D721Med (cell line): ENCODE data around the gene STXBP5L.

ENCODE experiments used
- DNase-seq: peaks from one replicate; pipeline ENCODE4 v3.0.0; 2011; ENCODE audit warnings: low spot score; ENCODE audit not compliant: insufficient read length
- FAIRE-seq: peaks from 2 replicates; lab custom pipeline; 2011; peaks lifted over from hg19 to GRCh38; lab: Jason Lieb, UNC
- TF ChIP-seq, protein P1 (sequence below): IDR thresholded peaks from 2 replicates; pipeline ENCODE4 v1.5.1; 2012; ENCODE audit warnings: mild to moderate bottlenecking, control low read depth; ENCODE audit not compliant: insufficient read depth; ENCODE audit errors: missing control alignments

Gene STXBP5L

DNA sequence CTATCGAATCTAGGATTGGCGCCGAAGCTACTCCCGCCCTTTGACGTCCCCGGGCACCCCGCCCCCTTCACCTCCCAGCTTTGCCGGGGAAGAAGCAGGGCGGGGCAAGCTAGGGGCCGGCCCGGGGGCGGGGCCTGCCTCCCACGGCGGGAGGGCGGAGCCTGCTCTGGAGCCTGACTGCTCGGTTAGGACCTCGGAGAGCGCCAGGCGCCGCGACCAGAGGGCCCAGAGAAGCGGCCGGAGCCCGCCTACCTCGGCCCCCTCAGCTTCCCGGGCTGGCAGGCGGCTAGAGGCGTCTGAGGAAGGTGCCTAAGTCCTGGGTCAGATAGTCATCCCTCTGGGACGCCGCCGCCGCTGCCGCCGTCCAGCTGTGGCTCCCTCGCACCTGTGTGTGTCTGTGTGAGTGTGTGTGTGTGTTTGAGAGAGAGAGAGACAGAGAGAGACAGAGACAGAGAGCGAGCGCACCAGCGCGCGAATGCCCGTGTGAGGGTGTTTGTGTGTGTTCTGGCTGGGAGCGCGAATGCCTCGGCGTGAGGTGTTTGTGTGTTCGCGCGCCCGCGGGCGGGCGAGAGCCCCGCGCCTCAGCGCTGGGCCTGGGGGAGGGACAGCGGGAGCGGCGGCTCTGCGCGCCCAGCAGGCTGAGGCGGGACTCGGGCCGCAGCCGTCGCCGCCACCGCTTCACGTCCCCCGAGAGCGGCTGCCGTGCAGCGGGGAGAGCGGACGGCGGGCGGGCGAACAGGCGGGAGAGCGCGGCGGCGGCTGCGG, at the start of gene STXBP5L:
Gene STXBP5L (plus strand): TSS at position 176 of the 765 bp plus-strand sequence. CDS start 1,374 bp downstream, outside the sequence.
- no peak for FAIRE-seq
- DNase-seq = peak; percentile 26
- TF ChIP-seq, protein P1, sequence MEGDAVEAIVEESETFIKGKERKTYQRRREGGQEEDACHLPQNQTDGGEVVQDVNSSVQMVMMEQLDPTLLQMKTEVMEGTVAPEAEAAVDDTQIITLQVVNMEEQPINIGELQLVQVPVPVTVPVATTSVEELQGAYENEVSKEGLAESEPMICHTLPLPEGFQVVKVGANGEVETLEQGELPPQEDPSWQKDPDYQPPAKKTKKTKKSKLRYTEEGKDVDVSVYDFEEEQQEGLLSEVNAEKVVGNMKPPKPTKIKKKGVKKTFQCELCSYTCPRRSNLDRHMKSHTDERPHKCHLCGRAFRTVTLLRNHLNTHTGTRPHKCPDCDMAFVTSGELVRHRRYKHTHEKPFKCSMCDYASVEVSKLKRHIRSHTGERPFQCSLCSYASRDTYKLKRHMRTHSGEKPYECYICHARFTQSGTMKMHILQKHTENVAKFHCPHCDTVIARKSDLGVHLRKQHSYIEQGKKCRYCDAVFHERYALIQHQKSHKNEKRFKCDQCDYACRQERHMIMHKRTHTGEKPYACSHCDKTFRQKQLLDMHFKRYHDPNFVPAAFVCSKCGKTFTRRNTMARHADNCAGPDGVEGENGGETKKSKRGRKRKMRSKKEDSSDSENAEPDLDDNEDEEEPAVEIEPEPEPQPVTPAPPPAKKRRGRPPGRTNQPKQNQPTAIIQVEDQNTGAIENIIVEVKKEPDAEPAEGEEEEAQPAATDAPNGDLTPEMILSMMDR = no peak

DNA sequence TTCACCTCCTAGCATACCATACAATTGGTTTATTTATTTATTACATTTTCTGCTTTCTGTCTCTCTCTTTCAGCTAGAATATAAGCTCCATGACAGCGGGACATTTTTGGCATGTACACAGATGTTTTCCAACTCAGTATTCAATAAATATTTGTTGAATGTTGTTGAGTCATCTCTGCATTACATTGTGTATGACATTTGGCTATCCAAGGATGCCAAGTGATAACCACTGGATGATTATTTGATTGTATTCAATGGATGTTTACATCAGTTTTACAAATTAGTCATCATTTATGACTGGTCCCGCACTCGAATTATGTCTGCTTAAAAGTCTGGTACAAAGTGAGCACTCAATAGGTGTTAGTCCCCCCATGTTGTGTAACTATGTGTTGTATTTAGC, 49.5 kb upstream of the STXBP5L start:
- FAIRE-seq (no peak), DNase-seq (no peak)
- TF ChIP-seq, protein P1 = no peak

DNA sequence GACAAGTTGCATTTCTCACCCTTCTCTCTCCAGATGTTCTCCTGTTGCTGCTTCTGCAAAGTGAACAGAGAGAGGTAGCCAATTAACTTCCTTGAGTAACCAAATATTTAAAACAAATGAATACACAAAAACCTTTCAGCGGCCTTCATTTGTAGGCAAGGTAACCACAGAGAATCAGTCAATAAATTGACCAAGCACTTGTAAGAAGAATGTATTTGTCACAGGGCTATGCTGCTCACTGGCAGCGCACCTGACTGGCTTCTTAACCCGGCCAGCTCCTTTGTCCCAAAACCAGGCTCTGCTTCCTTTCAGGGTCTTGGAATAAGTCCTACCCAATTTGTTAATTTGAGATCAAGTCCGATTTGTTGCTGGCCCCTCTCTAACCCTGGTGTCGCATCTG, 43.5 kb upstream of the STXBP5L start:
- FAIRE-seq = no peak
- TF ChIP-seq, protein P1 = no peak
- no peak for DNase-seq

DNA sequence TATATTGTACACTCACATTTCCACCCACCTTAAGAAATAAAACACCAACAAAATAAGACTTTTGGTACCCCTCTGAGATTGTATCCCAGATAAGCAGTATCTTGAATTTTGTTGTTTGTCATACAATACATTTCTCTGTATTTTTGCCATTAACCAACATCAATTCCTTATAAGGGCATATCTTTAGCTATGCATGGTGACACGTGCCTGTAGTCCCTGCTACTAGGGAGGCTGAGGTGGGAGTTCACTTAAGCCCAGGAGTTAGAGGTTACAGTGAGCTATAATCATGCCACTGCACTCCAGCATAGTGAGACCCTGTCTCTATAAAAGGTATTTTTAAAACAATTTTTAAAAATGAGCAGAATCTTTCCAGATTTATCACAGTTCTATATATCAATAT, 32.5 kb upstream of the STXBP5L start:
- no peak for DNase-seq
- no peak for FAIRE-seq
- TF ChIP-seq, protein P1 = no peak

DNA sequence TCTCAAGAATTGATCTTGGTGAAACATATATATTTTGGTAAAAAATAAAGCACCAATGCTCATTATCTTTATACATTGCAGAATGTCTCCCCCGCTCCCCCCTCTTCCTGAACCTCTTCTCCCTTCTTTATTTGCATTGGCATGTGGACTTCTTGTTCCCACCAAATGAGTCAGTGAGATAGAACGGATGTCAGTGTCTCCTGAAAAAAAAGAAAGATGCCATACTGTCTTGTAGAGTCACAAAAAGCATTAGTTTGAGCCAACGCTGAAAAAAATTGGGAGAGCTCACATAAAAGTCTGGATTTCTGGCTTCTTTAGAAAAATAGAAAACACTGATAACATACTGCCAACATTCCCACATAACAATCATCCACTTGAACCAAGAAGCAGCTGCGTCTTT, 32.0 kb upstream of the STXBP5L start:
- FAIRE-seq = no peak
- TF ChIP-seq, protein P1 = no peak
- no peak for DNase-seq

DNA sequence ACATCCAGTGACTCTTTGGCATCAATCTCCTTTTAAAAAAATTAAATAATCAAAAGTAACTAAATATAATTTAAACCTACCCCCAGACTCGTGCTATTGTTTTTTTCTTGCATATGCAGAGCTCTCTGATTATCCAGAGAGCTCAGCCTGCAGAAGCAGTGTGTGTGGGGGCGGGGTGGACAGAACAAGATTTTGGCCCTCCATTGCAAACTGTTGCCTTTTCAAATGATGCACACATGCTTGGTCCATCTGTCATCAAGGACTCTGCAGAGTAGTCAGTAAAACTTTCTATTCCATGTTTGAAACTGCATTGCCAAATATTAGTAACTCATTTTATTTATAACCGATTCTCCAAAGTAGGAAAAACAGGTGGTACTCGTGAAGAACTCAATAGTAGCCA, 28.6 kb upstream of the STXBP5L start:
- no peak for DNase-seq
- no peak for FAIRE-seq
- TF ChIP-seq, protein P1 = no peak

DNA sequence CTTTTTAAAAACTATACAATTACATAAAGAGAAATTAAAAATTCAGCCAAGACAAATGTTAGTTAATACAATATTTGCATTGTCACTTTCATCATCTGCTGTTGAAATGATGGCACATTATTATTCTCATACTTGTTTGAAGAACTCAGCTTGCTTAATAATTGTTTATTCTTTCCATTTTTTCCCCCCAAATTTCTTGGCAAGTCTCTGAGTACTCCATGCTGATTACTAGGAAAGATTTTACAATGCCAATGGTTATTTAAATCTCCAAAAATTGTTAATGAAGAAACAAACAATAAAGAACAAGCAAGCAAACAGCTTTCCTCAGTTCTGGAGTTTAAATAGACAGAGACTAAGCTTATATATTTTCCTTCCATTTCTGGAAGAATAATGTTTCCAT, 15.1 kb upstream of the STXBP5L start:
- DNase-seq (no peak), FAIRE-seq (no peak)
- TF ChIP-seq, protein P1 = no peak
